Neural cell (in vitro differentiated cells): ENCODE data around the gene PACS2. TPM values are rescaled to one million over a fixed set of nuclear protein-coding genes. Genes with fewer than 3 reads are reported as not detected.

Source experiments
- H2AFZ ChIP-seq: fragments of 200-600, 300-800 bp; sonication (generic), shearing (Covaris generic); 2 replicates; pipeline ENCODE4 v1.6.0; 2014; ENCODE audit warnings: low read depth, mild to moderate bottlenecking, antibody characterized with exemption, low read length, moderate library complexity
- H3F3A ChIP-seq: fragments of 200-600 bp; shearing (Covaris generic); 2 replicates; pipeline ENCODE4 v1.6.1; 2016; ENCODE audit warnings: mild to moderate bottlenecking, moderate library complexity, mixed read lengths, antibody characterized with exemption, low read length; ENCODE audit not compliant: insufficient read depth, poor library complexity, severe bottlenecking
- H3K27ac ChIP-seq: fragments of 200-600, 300-800 bp; sonication (generic), shearing (Covaris generic); 2 replicates; pipeline ENCODE4 v1.5.1; 2014; ENCODE audit warnings: mild to moderate bottlenecking, low read length, moderate library complexity
- H3K27me3 ChIP-seq: fragments of 300-800, 200-600 bp; sonication (generic), shearing (Covaris generic); 2 replicates; pipeline ENCODE4 v1.6.0; 2014; ENCODE audit warnings: mild to moderate bottlenecking, low read depth, low read length, moderate library complexity; ENCODE audit not compliant: insufficient read depth
- H3K36me3 ChIP-seq: fragments of 300-800, 200-600 bp; sonication (generic), shearing (Covaris generic); 2 replicates; pipeline ENCODE4 v1.5.1; 2014; ENCODE audit warnings: mild to moderate bottlenecking, antibody characterized with exemption, low read length, moderate library complexity; ENCODE audit not compliant: insufficient read depth
- H3K4me2 ChIP-seq: fragments of 300-800, 200-600 bp; sonication (generic), shearing (Covaris generic); 2 replicates; pipeline ENCODE4 v1.6.0; 2014; ENCODE audit warnings: mild to moderate bottlenecking, low read length
- H3K4me3 ChIP-seq: fragments of 300-800, 200-600 bp; sonication (generic), shearing (Covaris generic); 2 replicates; pipeline ENCODE4 v1.5.1; 2014; ENCODE audit warnings: mild to moderate bottlenecking, low read length, moderate library complexity
- H3K79me2 ChIP-seq: fragments of 200-600 bp; shearing (Covaris generic); replicated peaks from 2 replicates; pipeline ENCODE4 v1.6.0; 2014; ENCODE audit warnings: mild to moderate bottlenecking, low read length, moderate library complexity; ENCODE audit not compliant: insufficient read depth
- H3K9ac ChIP-seq: fragments of 300-800, 200-600 bp; sonication (generic), shearing (Covaris generic); 2 replicates; pipeline ENCODE4 v1.6.1; 2016; ENCODE audit warnings: mild to moderate bottlenecking, low read length, mixed read lengths
- H3K9me2 ChIP-seq: fragments of 200-600 bp; shearing (Covaris generic); 2 replicates; pipeline ENCODE4 v1.6.1; 2016; ENCODE audit warnings: mild to moderate bottlenecking, low read length, mixed read lengths; ENCODE audit not compliant: insufficient read depth
- H3K9me3 ChIP-seq: fragments of 200-600, 300-800 bp; sonication (generic), shearing (Covaris generic); 2 replicates; pipeline ENCODE4 v1.6.1; 2016; ENCODE audit warnings: mild to moderate bottlenecking, mixed run types, low read length, moderate library complexity, mixed read lengths
- H4K20me1 ChIP-seq: fragments of 200-600 bp; shearing (Covaris generic); 2 replicates; pipeline ENCODE4 v1.6.1; 2016; ENCODE audit warnings: mild to moderate bottlenecking, mixed run types; ENCODE audit not compliant: insufficient read depth
- EP300 ChIP-seq: fragments of 450-650 bp; conservative IDR thresholded peaks from 2 replicates; pipeline ENCODE4 v1.6.1; 2014; ENCODE audit warnings: antibody characterized with exemption, mild to moderate bottlenecking, moderate library complexity; ENCODE audit not compliant: poor library complexity, severe bottlenecking
- EZH2 ChIP-seq: fragments of 200-600, 300-800 bp; shearing (Covaris generic), sonication (generic); IDR thresholded peaks from 2 replicates; pipeline ENCODE4 v1.6.1; 2014; ENCODE audit warnings: antibody characterized with exemption, low read length, borderline replicate concordance, mild to moderate bottlenecking; ENCODE audit not compliant: insufficient read depth, poor library complexity, severe bottlenecking
- MXI1 ChIP-seq: fragments of 450-650 bp; conservative IDR thresholded peaks from 2 replicates; pipeline ENCODE4 v1.6.1; 2014; ENCODE audit warnings: antibody characterized with exemption, mild to moderate bottlenecking; ENCODE audit not compliant: poor library complexity, severe bottlenecking
- POLR2AphosphoS5 ChIP-seq: IDR thresholded peaks from 2 replicates; pipeline ENCODE4 v1.6.1; 2012
- RAD21 ChIP-seq: fragments of 450-650 bp; conservative IDR thresholded peaks from 2 replicates; pipeline ENCODE4 v1.6.1; 2014; ENCODE audit warnings: antibody characterized with exemption, mild to moderate bottlenecking, moderate library complexity
- SMC3 ChIP-seq: fragments of 450-650 bp; conservative IDR thresholded peaks from 2 replicates; pipeline ENCODE4 v1.6.1; 2014; ENCODE audit warnings: antibody characterized with exemption, mild to moderate bottlenecking, moderate library complexity; ENCODE audit not compliant: poor library complexity
- TAF1 ChIP-seq: IDR thresholded peaks from 2 replicates; pipeline ENCODE4 v1.6.1; 2012; ENCODE audit warnings: low read depth
- polyA plus RNA-seq: library from polyadenylated mRNA; depleted of rRNA; stranded (reverse); fragments of >200 nt; gene quantifications from 2 replicates; pipeline ENCODE4 v1.2.3, GENCODE V29; 2014
- TF ChIP-seq, protein P1 (sequence below): fragments of 450-650 bp; IDR thresholded peaks from 2 replicates; pipeline ENCODE4 v1.5.1; 2014; ENCODE audit warnings: antibody characterized with exemption, mild to moderate bottlenecking, moderate library complexity; ENCODE audit not compliant: poor library complexity, severe bottlenecking
- TF ChIP-seq, protein P2 (sequence below): IDR thresholded peaks from 2 replicates; pipeline ENCODE4 v1.6.1; 2012; ENCODE audit warnings: borderline replicate concordance

Gene PACS2
- polyA plus RNA-seq, 1 donor from 2014 or later: 77.7 TPM

DNA sequence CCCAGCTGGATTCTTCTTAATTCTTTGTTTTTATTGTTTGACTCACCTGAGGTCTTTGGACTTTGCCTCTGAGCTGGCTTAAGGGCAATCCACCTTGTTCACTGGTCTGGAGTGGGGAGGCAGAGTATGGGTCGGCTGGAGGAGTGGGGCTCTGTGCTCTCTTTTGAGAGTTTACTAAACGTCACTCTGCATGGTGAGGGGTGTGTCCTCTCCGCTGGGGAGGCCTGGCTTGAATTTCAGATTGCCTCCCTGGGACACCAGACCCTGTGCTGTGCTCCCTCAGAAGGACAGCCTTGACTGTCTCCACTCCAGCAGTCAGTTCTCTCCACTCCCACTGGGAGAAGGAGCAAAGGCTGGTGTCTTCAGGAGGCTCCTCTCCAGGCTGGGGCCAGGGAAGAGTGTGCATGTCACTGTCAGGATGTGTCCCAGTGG, 103.2 kb downstream of the PACS2 start:
- Histone ChIP-seq H3K27ac (no peak overlapping the region), H2AFZ (no peak overlapping the region), H3K36me3 (no peaks in the 10 kb centered on the region), H3F3A (peaks cover 4% of the 10 kb centered on the region), H4K20me1 (no peaks in the 10 kb centered on the region), H3K9me2 (no peaks in the 10 kb centered on the region), H3K27me3 (no peaks in the 10 kb centered on the region), H3K4me3 (no peak overlapping the region), H3K9ac (no peak overlapping the region), H3K4me2 (no peak overlapping the region), H3K79me2 (peaks cover 20% of the 10 kb centered on the region), H3K9me3 (no peaks in the 10 kb centered on the region)
- no peak for TF ChIP-seq EZH2
- no peak for TF ChIP-seq MXI1
- TF ChIP-seq, protein P1, sequence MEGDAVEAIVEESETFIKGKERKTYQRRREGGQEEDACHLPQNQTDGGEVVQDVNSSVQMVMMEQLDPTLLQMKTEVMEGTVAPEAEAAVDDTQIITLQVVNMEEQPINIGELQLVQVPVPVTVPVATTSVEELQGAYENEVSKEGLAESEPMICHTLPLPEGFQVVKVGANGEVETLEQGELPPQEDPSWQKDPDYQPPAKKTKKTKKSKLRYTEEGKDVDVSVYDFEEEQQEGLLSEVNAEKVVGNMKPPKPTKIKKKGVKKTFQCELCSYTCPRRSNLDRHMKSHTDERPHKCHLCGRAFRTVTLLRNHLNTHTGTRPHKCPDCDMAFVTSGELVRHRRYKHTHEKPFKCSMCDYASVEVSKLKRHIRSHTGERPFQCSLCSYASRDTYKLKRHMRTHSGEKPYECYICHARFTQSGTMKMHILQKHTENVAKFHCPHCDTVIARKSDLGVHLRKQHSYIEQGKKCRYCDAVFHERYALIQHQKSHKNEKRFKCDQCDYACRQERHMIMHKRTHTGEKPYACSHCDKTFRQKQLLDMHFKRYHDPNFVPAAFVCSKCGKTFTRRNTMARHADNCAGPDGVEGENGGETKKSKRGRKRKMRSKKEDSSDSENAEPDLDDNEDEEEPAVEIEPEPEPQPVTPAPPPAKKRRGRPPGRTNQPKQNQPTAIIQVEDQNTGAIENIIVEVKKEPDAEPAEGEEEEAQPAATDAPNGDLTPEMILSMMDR: no peak
- no peak for TF ChIP-seq EP300
- TF ChIP-seq, protein P2, sequence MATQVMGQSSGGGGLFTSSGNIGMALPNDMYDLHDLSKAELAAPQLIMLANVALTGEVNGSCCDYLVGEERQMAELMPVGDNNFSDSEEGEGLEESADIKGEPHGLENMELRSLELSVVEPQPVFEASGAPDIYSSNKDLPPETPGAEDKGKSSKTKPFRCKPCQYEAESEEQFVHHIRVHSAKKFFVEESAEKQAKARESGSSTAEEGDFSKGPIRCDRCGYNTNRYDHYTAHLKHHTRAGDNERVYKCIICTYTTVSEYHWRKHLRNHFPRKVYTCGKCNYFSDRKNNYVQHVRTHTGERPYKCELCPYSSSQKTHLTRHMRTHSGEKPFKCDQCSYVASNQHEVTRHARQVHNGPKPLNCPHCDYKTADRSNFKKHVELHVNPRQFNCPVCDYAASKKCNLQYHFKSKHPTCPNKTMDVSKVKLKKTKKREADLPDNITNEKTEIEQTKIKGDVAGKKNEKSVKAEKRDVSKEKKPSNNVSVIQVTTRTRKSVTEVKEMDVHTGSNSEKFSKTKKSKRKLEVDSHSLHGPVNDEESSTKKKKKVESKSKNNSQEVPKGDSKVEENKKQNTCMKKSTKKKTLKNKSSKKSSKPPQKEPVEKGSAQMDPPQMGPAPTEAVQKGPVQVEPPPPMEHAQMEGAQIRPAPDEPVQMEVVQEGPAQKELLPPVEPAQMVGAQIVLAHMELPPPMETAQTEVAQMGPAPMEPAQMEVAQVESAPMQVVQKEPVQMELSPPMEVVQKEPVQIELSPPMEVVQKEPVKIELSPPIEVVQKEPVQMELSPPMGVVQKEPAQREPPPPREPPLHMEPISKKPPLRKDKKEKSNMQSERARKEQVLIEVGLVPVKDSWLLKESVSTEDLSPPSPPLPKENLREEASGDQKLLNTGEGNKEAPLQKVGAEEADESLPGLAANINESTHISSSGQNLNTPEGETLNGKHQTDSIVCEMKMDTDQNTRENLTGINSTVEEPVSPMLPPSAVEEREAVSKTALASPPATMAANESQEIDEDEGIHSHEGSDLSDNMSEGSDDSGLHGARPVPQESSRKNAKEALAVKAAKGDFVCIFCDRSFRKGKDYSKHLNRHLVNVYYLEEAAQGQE: no peak
- no peak for TF ChIP-seq POLR2AphosphoS5
- no peak for TF ChIP-seq SMC3
- TF ChIP-seq TAF1: no peak
- no peak for TF ChIP-seq RAD21

- peak overlapping the region; percentile 97 for H3K4me2 ChIP-seq
- H3K9me3 ChIP-seq: no peaks in the 10 kb centered on the region
- H3K79me2 ChIP-seq: peaks cover 22% of the 10 kb centered on the region
- peak overlapping the region; percentile 87 for H3K9ac ChIP-seq
- peaks cover 4% of the 10 kb centered on the region for H3F3A ChIP-seq
- no peaks in the 10 kb centered on the region for H3K27me3 ChIP-seq
- peak overlapping the region; percentile 80 for H3K4me3 ChIP-seq
- H2AFZ ChIP-seq: peak overlapping the region; percentile 91
- H3K36me3 ChIP-seq: no peaks in the 10 kb centered on the region
- no peak overlapping the region for H3K27ac ChIP-seq
- H4K20me1 ChIP-seq: no peaks in the 10 kb centered on the region
- TF ChIP-seq EP300 (no peak), RAD21 (no peak), EZH2 (no peak), TAF1 (no peak), POLR2AphosphoS5 (no peak)
- H3K9me2 ChIP-seq: no peaks in the 10 kb centered on the region
Observed at GRCh38 chr14:105418269-105419194, 104.0 kb downstream of the PACS2 start.
